GM12892 (cell line): ENCODE measurements around the gene LRGUK.

Experiments
- DNase-seq: peaks from one replicate; pipeline ENCODE4 v3.0.0; 2011; ENCODE audit not compliant: insufficient read length
- FAIRE-seq: peaks from 2 replicates; lab custom pipeline; 2011; peaks lifted over from hg19 to GRCh38; lab: Jason Lieb, UNC
- POLR2A ChIP-seq: IDR thresholded peaks from 2 replicates; pipeline ENCODE4 v1.6.1; 2011; ENCODE audit warnings: low read depth, low read length, control low read depth
- POLR2AphosphoS5 ChIP-seq: IDR thresholded peaks from 2 replicates; pipeline ENCODE4 v1.6.1; 2011; ENCODE audit warnings: low read depth, low read length, control low read depth
- TAF1 ChIP-seq: IDR thresholded peaks from 2 replicates; pipeline ENCODE4 v1.6.1; 2011; ENCODE audit warnings: low read depth, mild to moderate bottlenecking, control low read depth, low read length, borderline replicate concordance

The LRGUK gene

GRCh38 chr7:134174795-134175261, 47.7 kb downstream of the LRGUK start:
- no peak for TF ChIP-seq POLR2A
- TF ChIP-seq TAF1: no peak
- no peak for TF ChIP-seq POLR2AphosphoS5

GRCh38 chr7:134175334-134176036, 48.3 kb downstream of the LRGUK start:
- no peak for FAIRE-seq
- TF ChIP-seq POLR2A (no peak), POLR2AphosphoS5 (no peak), TAF1 (no peak)
- no peak for DNase-seq

More at GRCh38 chr7:134174795-134175261, 47.7 kb downstream of the LRGUK start:
- FAIRE-seq: no peak
- no peak for DNase-seq

GRCh38 chr7:134176037-134176350, 48.9 kb downstream of the LRGUK start:
- no peak for TF ChIP-seq POLR2AphosphoS5
- TF ChIP-seq POLR2A: no peak
- no peak for TF ChIP-seq TAF1
- FAIRE-seq (no peak), DNase-seq (no peak)

- FAIRE-seq (no peak), DNase-seq (no peak)
- TF ChIP-seq POLR2AphosphoS5 (no peak), TAF1 (no peak), POLR2A (no peak)
Observed at GRCh38 chr7:134179036-134180011, 52.2 kb downstream of the LRGUK start.

GRCh38 chr7:134180376-134180775, 53.2 kb downstream of the LRGUK start:
- no peak for TF ChIP-seq TAF1
- no peak for TF ChIP-seq POLR2AphosphoS5
- TF ChIP-seq POLR2A: no peak
- DNase-seq (no peak), FAIRE-seq (no peak)

DNA sequence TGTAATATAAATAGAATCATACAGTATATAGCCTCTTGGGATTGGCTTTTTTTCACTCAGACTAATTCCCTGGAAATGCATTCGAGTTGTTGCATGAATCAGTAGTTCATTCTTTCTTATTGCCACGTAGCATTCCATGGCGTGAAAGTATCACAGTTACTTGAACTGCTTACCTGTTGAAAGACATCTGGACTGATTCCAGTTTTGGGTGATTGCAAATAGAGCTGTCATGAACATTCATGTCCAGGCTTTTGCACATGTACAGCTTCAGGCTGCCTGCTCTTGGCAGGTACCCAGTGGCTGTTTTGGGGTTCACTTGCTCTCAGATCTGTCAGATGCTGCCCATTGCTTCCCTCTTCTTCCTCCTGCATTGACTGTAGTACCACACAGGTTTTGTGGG, 54.9 kb downstream of the LRGUK start:
- no peak for DNase-seq
- no peak for TF ChIP-seq TAF1
- TF ChIP-seq POLR2A: no peak
- no peak for TF ChIP-seq POLR2AphosphoS5
- FAIRE-seq: no peak

DNA sequence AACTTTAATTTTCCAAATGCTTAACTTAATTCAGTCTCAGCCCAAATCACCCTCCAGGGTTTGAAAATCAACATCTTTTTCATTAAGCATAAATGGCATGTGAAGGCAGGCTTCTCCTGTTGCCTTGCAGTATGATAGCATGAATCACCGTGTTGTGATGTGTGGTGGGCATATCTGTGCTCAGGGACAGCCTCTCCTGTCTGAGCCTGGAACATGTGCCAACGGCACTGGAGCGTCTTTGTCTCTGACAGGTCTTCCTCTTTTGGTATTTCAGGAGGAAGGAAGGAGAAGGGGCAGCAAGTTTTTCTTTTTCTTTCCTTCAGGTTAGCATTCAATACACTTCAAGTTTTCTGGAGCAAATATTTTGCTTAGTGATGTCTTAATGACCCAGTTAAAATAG, 57.6 kb downstream of the LRGUK start:
- DNase-seq (no peak), FAIRE-seq (no peak)
- TF ChIP-seq TAF1: no peak
- TF ChIP-seq POLR2AphosphoS5: no peak
- no peak for TF ChIP-seq POLR2A

- TF ChIP-seq POLR2A: no peak
- TF ChIP-seq TAF1: no peak
- no peak for TF ChIP-seq POLR2AphosphoS5
- FAIRE-seq (no peak), DNase-seq (no peak)
Observed at GRCh38 chr7:134186027-134186426, 58.9 kb downstream of the LRGUK start.

- DNase-seq (no peak), FAIRE-seq (no peak)
- TF ChIP-seq TAF1 (no peak), POLR2AphosphoS5 (no peak), POLR2A (no peak)
Observed at GRCh38 chr7:134186801-134187200, 59.7 kb downstream of the LRGUK start.

DNA sequence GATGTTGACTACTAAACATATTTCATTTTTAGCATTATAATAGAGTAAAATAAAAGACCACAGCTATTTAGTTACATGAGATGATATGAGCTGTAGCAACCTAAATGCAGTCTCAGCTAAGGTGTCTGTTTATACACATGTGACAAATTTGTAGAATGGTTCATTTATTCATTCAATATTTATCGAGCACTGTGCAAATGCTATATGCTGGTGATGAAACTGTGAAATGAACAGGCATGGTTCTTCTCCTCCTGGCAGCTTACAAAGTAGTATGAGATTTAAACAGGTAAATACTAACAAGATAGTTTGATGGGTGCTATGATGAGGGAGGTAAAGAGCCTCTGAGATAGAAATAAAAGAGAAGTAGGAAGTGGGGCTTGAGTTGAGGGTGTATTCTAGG, 60.8 kb downstream of the LRGUK start:
- FAIRE-seq: no peak
- TF ChIP-seq POLR2A (no peak), POLR2AphosphoS5 (no peak), TAF1 (no peak)

DNA sequence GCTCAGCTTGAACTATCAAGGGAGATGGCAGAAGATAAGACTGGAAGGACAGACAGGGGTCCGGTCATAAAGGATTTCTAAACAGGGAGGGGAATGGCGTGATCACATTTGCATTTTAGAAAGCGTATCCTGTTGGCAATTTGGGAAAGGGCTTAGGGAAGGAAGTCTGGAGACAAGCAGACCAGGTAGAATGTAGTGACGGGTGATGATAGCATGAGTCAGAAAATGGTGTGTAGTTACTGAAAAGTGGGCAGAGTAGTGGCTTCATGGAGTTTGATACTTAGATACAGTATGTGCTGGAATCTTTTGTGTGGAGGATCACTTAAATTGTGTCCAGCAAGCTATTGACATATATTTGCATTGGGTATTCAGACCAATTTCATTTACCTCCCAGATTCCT, 61.2 kb downstream of the LRGUK start:
- FAIRE-seq: no peak
- no peak for TF ChIP-seq POLR2A
- no peak for TF ChIP-seq POLR2AphosphoS5
- TF ChIP-seq TAF1: no peak

More for the DNA sequence above, 60.8 kb downstream of the LRGUK start:
- no peak for DNase-seq

DNA sequence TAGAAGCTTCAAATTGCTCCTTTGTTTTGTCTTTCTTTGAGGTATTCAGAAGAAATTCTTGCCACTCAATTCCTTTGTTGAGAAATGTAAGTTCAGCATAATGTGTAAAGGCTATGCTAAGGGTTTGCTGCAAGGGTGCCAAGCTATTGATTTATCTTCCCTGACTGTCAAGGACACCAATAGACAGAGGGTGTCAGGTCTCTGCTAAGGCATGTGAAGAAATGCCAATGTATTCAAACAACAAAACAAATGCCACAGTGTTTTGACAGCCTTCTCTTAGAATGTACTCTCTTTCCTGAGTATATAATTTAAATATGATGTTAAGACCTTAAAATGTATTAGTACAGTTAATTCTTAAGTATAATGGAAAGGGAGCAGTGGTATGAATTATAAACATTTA, 62.4 kb downstream of the LRGUK start:
- FAIRE-seq: no peak
- TF ChIP-seq POLR2A (no peak), POLR2AphosphoS5 (no peak), TAF1 (no peak)
- DNase-seq: no peak

More for the DNA sequence above, 61.2 kb downstream of the LRGUK start:
- no peak for DNase-seq
